Testis (tissue), 3 donors: ENCODE results near the gene TUBGCP3. TPM values are rescaled to one million over a fixed set of nuclear protein-coding genes. Genes with fewer than 3 reads are reported as not detected.
A peak's percentile ranks its signal among the peaks of the same experiment; 100 is the strongest.

Experiments used
- DNase-seq: peaks from one replicate; pipeline ENCODE4 v3.0.0-alpha.2; 2019
- H3K27ac ChIP-seq, 2 donors: fragments of 200-600 bp; sonication (generic); one replicate each; pipeline ENCODE4 v1.5.1; 2019
- H3K27me3 ChIP-seq: fragments of 200-600 bp; sonication (generic); one replicate; pipeline ENCODE4 v1.5.1; 2019
- H3K36me3 ChIP-seq: fragments of 200-600 bp; sonication (generic); one replicate; pipeline ENCODE4 v1.5.1; 2017; ENCODE audit warnings: low read depth; ENCODE audit errors: missing control alignments
- H3K4me1 ChIP-seq: fragments of 200-600 bp; sonication (generic); one replicate; pipeline ENCODE4 v1.5.1; 2019
- H3K4me3 ChIP-seq, 2 donors: fragments of 200-600 bp; sonication (generic); one replicate each; pipeline ENCODE4 v1.5.1; 2017 to 2019
- H3K9me3 ChIP-seq: fragments of 200-600 bp; sonication (generic); one replicate; pipeline ENCODE4 v1.5.1; 2017
- CTCF ChIP-seq, 3 experiments: fragments of 450-650 bp in 2 of 3; fragments of 200-600 bp in 1 of 3; sonication (generic) in 1 of 3; IDR thresholded peaks; one replicate each; pipeline ENCODE4 v1.5.1; 2016 to 2019; ENCODE audit warnings: antibody characterized with exemption in 3 of 3, mild to moderate bottlenecking in 2 of 3, moderate library complexity in 1 of 3
- POLR2A ChIP-seq: fragments of 450-650 bp; IDR thresholded peaks from one replicate; pipeline ENCODE4 v1.6.1; 2017; ENCODE audit warnings: antibody characterized with exemption, mild to moderate bottlenecking, moderate library complexity
- WGBS, 2 donors: methylation state at CpG; one replicate each; pipeline ENCODE4 v1.1.5; 2018; 5-methylcytosine and 5-hydroxymethylcytosine counted together
- intact Hi-C: fragments of 100-400 bp; cut with DNase I; formaldehyde crosslinking; loops from one replicate; pipeline ENCODE4 v1.15.1; 2023; ENCODE audit warnings: low total_unique reads
- polyA plus RNA-seq: library from polyadenylated mRNA; stranded (reverse); fragments of 350-450 nt; fragmentation: Illumina TruSeq; extraction: RNeasy Lipid Tissue Mini Kit (QIAGEN cat#74804); gene quantifications from one replicate; pipeline ENCODE4 v1.2.3, GENCODE V29; 2014; ENCODE audit warnings: low read depth, low replicate concordance; ENCODE audit not compliant: insufficient read depth
- total RNA-seq, 2 donors: library from RNA; depleted of rRNA; stranded (reverse); fragments of >200 nt; gene quantifications; one replicate each; pipeline ENCODE4 v1.2.3, GENCODE V29; 2016

Gene TUBGCP3
- total and polyA plus RNA-seq, 3 donors from 2014 or later, result 42.4 to 53.1 (median 53.1) TPM

GRCh38 chr13:112608212-112608611 is 20.3 kb upstream of the TUBGCP3 start:
- 85 to 88% methylated on average over 2 of the region's 2 CpGs for WGBS, 2 donors
- intact Hi-C loops, result loop anchor here (5.0 kb wide), 1 partner anchor 1136 kb away; no protein-coding TSS in a partner anchor
- Histone ChIP-seq H3K4me1 (no peaks in the 10 kb centered on the region), H3K27me3 (no peaks in the 10 kb centered on the region), H3K4me3 (no peak overlapping the region), H3K27ac (no peak overlapping the region), H3K9me3 (no peaks in the 10 kb centered on the region), H3K36me3 (no peaks in the 10 kb centered on the region)
- DNase-seq, result no peak
- TF ChIP-seq CTCF (IDR thresholded peaks at IDR 0.05) (no peak), POLR2A (no peak)

GRCh38 chr13:112606109-112607001 is 18.4 kb upstream of the TUBGCP3 start:
- no peaks in the 10 kb centered on the region for H3K36me3 ChIP-seq
- no peaks in the 10 kb centered on the region for H3K4me1 ChIP-seq
- no peaks in the 10 kb centered on the region for H3K27me3 ChIP-seq
- no peaks in the 10 kb centered on the region for H3K9me3 ChIP-seq
- peak overlapping the region; percentile 60 to 62 for H3K4me3 ChIP-seq
- TF ChIP-seq CTCF (IDR thresholded peaks at IDR 0.05), result peak; percentile 87 to 94 (median 88)
- no peak for TF ChIP-seq POLR2A
- DNase-seq, result peak; percentile 95
- peak overlapping the region; percentile 49 to 78 for H3K27ac ChIP-seq
- intact Hi-C loops, result loop anchor here (5.0 kb wide), 1 partner anchor 1134 kb away; no protein-coding TSS in a partner anchor
- 2% methylated on average over 23 to 45 of the region's 45 CpGs for WGBS, 2 donors

GRCh38 chr13:112605531-112605990 is 17.6 kb upstream of the TUBGCP3 start:
- H3K27ac ChIP-seq, result peak overlapping the region in 1 of 2 donors; percentile 78
- intact Hi-C loops, result loop anchor here (5.0 kb wide), 1 partner anchor 1133 kb away; no protein-coding TSS in a partner anchor
- H3K27me3 ChIP-seq, result no peaks in the 10 kb centered on the region
- no peaks in the 10 kb centered on the region for H3K4me1 ChIP-seq
- TF ChIP-seq CTCF (IDR thresholded peaks at IDR 0.05) (no peak), POLR2A (no peak)
- H3K36me3 ChIP-seq, result no peaks in the 10 kb centered on the region
- no peaks in the 10 kb centered on the region for H3K9me3 ChIP-seq
- WGBS, 2 donors, result 47 to 63% methylated on average over 15 to 18 of the region's 18 CpGs
- DNase-seq, result no peak
- peak overlapping the region; percentile 60 to 62 for H3K4me3 ChIP-seq

- Histone ChIP-seq H3K27me3 (no peaks in the 10 kb centered on the region), H3K36me3 (no peaks in the 10 kb centered on the region), H3K27ac (no peak overlapping the region), H3K4me3 (no peak overlapping the region), H3K4me1 (no peaks in the 10 kb centered on the region), H3K9me3 (no peaks in the 10 kb centered on the region)
- WGBS, 2 donors, result 61 to 73% methylated on average over 5 of the region's 5 CpGs
- no peak for TF ChIP-seq POLR2A
- TF ChIP-seq CTCF (IDR thresholded peaks at IDR 0.05), result no peak
- no peak for DNase-seq
- intact Hi-C loops, result no loop called here
Observed at GRCh38 chr13:112603641-112604225, 15.8 kb upstream of the TUBGCP3 start.
